Retinal pigment epithelial cell (primary cell): ENCODE measurements around the gene ART4.

Experiments used
- DNase-seq: peaks from one replicate; pipeline ENCODE4 v3.0.0-alpha.2; 2010; ENCODE audit warnings: low read depth
- H3K4me3 ChIP-seq: 2 replicates; pipeline ENCODE4 v1.5.1; 2011; ENCODE audit warnings: mild to moderate bottlenecking, low read length, control low read depth, moderate library complexity
- TF ChIP-seq, protein P1 (sequence below): conservative IDR thresholded peaks from 2 replicates; pipeline ENCODE4 v1.5.1; 2011; ENCODE audit warnings: low read depth, low read length, control low read depth, inconsistent platforms

The ART4 gene, protein sequence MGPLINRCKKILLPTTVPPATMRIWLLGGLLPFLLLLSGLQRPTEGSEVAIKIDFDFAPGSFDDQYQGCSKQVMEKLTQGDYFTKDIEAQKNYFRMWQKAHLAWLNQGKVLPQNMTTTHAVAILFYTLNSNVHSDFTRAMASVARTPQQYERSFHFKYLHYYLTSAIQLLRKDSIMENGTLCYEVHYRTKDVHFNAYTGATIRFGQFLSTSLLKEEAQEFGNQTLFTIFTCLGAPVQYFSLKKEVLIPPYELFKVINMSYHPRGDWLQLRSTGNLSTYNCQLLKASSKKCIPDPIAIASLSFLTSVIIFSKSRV

DNA sequence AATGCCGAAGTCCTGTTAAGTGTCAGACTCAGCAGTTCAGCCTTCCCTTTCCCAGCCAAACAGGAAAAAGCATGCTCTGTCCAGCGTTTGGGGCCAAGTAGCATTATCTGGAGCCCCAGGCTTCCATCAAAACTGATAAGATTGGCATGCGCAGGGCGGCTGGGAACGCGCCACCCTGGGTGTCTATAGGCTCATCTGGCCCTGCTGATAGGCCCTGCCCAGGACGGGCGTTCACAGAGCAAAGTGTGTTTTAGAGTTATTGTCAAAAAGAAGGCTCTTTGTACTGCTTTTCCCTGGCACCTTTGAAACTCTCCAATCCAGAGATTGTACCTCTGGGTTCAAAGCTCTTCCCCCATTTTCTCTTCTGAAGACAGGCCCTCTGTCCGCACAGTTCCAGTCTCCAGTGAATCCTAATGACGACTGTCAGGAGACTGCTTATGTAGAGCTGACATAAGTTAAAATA, at the start of gene ART4:
ART4 (minus strand) TSS at position 102 of the 463 bp plus-strand sequence. CDS start 413 bp downstream, outside the sequence.
- TF ChIP-seq, protein P1, sequence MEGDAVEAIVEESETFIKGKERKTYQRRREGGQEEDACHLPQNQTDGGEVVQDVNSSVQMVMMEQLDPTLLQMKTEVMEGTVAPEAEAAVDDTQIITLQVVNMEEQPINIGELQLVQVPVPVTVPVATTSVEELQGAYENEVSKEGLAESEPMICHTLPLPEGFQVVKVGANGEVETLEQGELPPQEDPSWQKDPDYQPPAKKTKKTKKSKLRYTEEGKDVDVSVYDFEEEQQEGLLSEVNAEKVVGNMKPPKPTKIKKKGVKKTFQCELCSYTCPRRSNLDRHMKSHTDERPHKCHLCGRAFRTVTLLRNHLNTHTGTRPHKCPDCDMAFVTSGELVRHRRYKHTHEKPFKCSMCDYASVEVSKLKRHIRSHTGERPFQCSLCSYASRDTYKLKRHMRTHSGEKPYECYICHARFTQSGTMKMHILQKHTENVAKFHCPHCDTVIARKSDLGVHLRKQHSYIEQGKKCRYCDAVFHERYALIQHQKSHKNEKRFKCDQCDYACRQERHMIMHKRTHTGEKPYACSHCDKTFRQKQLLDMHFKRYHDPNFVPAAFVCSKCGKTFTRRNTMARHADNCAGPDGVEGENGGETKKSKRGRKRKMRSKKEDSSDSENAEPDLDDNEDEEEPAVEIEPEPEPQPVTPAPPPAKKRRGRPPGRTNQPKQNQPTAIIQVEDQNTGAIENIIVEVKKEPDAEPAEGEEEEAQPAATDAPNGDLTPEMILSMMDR: no peak
- no peak within 1 kb of the TSS for H3K4me3 ChIP-seq
- DNase-seq: no peak

DNA sequence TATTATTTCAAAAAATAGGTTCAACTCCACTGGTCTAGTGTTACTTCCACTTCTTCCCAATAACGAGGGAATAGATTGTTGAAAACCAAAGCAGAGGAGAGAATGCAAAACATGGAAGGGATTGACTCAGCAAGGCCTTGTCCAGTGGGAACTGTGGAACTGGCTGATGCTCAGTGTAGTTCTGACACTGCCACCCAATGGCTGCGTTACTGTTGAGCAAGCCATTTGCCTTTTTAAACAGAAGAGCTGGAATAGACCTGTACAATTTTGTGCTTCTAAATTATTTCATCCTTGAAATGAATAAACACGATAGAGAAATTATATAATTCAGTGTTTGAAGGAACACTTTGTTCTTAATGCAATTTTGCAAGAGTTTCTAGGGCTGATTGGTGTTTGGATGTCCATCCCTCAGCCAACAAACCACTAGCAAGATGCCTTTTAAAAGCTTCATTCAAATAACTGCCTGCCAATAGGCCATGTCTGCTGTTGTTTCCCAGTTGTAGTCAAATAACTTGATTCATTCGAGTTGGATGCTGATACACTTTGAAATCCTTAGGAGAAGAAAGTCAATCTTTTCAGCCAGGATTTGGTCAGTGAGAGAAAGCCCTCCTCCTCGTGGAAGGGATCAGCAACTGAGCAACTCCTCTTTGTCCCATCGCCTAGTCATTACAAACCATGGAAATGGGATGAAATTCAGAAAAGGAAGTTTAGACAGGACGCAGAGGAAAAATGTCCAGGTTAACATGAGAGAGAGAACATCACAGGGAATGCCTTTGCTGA, 49.6 kb upstream of the ART4 start:
- no peak overlapping the region for H3K4me3 ChIP-seq
- TF ChIP-seq, protein P1: no peak
- no peak for DNase-seq

DNA sequence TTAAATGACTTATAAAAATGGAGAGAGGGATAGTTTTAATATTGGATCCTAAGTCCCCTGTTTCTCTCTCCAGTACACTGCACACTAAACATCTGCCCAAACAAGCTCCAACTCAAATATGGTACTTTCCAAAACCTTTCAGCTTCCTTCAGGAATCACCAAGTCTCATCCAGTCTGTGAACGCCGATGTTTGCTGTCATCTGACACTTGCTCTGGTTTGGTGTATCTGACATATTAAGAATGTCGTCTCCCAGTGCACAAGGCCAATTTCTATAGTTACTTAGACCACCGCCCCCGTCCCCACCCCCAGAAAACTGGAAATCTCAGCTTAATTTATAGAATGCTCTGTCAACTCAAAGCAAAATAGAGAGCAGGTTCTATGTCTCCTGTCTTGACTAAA, 47.4 kb upstream of the ART4 start:
- TF ChIP-seq, protein P1: no peak

DNA sequence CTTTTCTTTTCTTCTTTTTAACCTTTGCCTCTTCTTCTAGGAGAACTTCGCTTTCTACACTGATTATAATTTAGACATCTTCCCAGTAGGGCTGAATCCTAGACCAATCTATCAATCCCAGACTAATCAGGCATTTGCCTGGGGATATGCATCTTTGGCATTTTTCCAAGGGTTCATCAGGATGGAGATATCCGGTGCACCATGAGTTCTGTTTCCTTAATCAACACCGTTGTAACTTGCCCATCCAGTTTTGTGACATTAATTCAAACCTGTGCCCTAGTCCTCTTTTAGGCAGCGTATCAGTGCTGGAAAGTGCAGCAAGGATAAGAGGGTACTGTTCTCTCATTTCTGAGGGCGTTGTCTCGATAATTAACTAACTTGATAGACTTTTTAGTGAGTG, 42.9 kb upstream of the ART4 start:
- no peak for DNase-seq
- H3K4me3 ChIP-seq: no peak overlapping the region
- TF ChIP-seq, protein P1: no peak

More for the DNA sequence above, 47.4 kb upstream of the ART4 start:
- no peak for DNase-seq
- H3K4me3 ChIP-seq: no peak overlapping the region

DNA sequence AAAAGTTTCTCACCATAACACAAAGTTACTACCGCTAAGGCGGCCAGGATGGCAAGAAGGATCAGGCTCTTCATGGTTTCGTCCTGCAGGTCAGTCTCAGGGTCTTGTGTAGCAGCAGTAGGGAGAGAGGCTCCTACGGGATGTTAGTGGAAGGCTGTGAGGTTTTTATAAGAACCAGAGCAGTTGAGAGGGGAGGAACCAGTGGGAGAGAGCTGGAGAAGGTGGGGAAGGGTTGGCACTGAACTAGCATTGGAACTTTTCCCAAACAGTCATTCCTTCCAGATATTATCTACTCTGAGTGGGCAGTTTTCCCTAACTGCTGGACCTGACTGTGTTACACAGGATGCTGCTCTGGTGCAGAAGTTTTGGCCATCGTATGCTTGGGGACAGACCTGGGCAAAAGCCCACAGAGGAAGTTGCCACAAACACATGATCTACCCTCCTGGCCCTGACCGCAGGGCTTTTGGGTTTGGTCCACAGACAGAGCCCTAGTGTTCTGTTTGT, 42.4 kb upstream of the ART4 start, which contains the start of gene MGP:
MGP (minus strand) TSS at position 137 of the 504 bp plus-strand sequence; CDS start at position 74, 63 bp downstream.
- H3K4me3 ChIP-seq: no peak within 1 kb of the TSS
- DNase-seq: no peak
- TF ChIP-seq, protein P1: no peak

DNA sequence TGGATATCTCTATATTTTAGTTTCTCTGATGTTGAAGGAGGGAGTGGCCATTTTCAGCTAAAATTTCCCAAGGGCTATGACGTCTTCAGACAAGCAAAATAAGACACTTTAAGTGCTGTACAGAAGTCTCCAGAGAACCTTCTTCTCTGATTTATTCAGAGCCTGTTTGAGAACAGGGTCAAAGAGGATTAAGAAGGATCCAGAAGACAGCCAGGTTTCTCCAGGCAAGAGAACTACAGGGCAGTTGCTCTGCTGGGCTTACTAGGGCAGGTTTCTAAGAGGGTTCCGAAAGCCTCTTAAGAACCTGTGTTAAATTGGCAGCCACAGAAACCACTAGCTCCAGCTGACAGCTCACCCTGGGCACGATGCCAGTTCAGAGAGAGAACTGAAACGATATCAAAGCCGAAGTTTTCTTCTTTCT, 41.1 kb upstream of the ART4 start:
- DNase-seq: peak; percentile 76
- no peak overlapping the region for H3K4me3 ChIP-seq
- TF ChIP-seq, protein P1: no peak
